Effector memory CD8-positive, alpha-beta T cell (primary cell): ENCODE data around the gene MCRIP1.

ENCODE experiments used
- ATAC-seq: fragments of 150-1000 bp; cut with Tn5 transposase; replicated peaks from 2 replicates; pipeline ENCODE4 v1.10.0; 2021; ENCODE audit warnings: mild to moderate bottlenecking, moderate library complexity
- DNase-seq, 3 experiments: peaks; one replicate each; pipeline ENCODE4 v3.0.0; 2021
- H3K27ac Mint-ChIP-seq, 2 donors: one replicate each; pipeline ENCODE4 v1.8.0; 2022; ENCODE audit warnings: mild to moderate bottlenecking in 2 of 2, mixed read lengths in 2 of 2, moderate library complexity in 2 of 2
- H3K27me3 Mint-ChIP-seq, 2 donors: one replicate each; pipeline ENCODE4 v1.8.0; 2022; ENCODE audit warnings: mixed read lengths in 2 of 2
- H3K36me3 Mint-ChIP-seq: one replicate; pipeline ENCODE4 v1.8.0; 2022; ENCODE audit warnings: mild to moderate bottlenecking, moderate library complexity, mixed read lengths; ENCODE audit not compliant: insufficient read depth
- H3K4me1 Mint-ChIP-seq, 2 donors: one replicate each; pipeline ENCODE4 v1.8.0; 2022; ENCODE audit warnings: low read depth in 2 of 2, mixed read lengths in 2 of 2
- H3K4me3 Mint-ChIP-seq, 2 donors: one replicate each; pipeline ENCODE4 v1.8.0; 2022; ENCODE audit warnings: mild to moderate bottlenecking in 2 of 2, mixed read lengths in 2 of 2, moderate library complexity in 2 of 2
- H3K9me3 Mint-ChIP-seq, 2 donors: one replicate each; pipeline ENCODE4 v1.8.0; 2022; ENCODE audit warnings: mixed read lengths in 2 of 2

MCRIP1 gene

GRCh38 chr17:81852237-81852636 lies 19.1 kb upstream of the MCRIP1 start:
- Mint-ChIP-seq H3K36me3 (peaks cover 91% of the 10 kb centered on the region), H3K4me3 (no peak overlapping the region), H3K27me3 (no peaks in the 10 kb centered on the region), H3K27ac (no peak overlapping the region), H3K9me3 (no peaks in the 10 kb centered on the region), H3K4me1 (peaks cover 5 to 7% of the 10 kb centered on the region in 2 donors)
- ATAC-seq = no peak
- no peak for DNase-seq

- no peak for DNase-seq
These were observed 18.3 kb upstream of the MCRIP1 start for GRCh38 chr17:81851423-81851822.

GRCh38 chr17:81849457-81849856 lies 16.4 kb upstream of the MCRIP1 start:
- peaks cover 93% of the 10 kb centered on the region for H3K36me3 Mint-ChIP-seq
- H3K4me3 Mint-ChIP-seq = no peak overlapping the region
- H3K9me3 Mint-ChIP-seq = no peaks in the 10 kb centered on the region
- DNase-seq (no peak), ATAC-seq (no peak)
- peak overlapping the region in 1 of 2 donors; percentile 46 for H3K27ac Mint-ChIP-seq
- no peaks in the 10 kb centered on the region for H3K27me3 Mint-ChIP-seq
- H3K4me1 Mint-ChIP-seq = peaks cover 0 to 3% of the 10 kb centered on the region in 2 donors

More at GRCh38 chr17:81851423-81851822, 18.3 kb upstream of the MCRIP1 start:
- no peaks in the 10 kb centered on the region for H3K27me3 Mint-ChIP-seq
- H3K27ac Mint-ChIP-seq = no peak overlapping the region
- no peaks in the 10 kb centered on the region for H3K9me3 Mint-ChIP-seq
- ATAC-seq = no peak
- H3K4me3 Mint-ChIP-seq = no peak overlapping the region
- peaks cover 90% of the 10 kb centered on the region for H3K36me3 Mint-ChIP-seq
- peaks cover 5 to 6% of the 10 kb centered on the region in 2 donors for H3K4me1 Mint-ChIP-seq

- DNase-seq (no peak), ATAC-seq (no peak)
- Mint-ChIP-seq H3K27ac (peak overlapping the region in 1 of 2 donors; percentile 38), H3K4me1 (peaks cover 0 to 2% of the 10 kb centered on the region in 2 donors), H3K36me3 (peaks cover 92% of the 10 kb centered on the region), H3K27me3 (no peaks in the 10 kb centered on the region), H3K4me3 (no peak overlapping the region), H3K9me3 (no peaks in the 10 kb centered on the region)
These were observed 13.9 kb upstream of the MCRIP1 start for GRCh38 chr17:81846743-81847689.

GRCh38 chr17:81845881-81846742 lies 13.0 kb upstream of the MCRIP1 start:
- peaks cover 85% of the 10 kb centered on the region for H3K36me3 Mint-ChIP-seq
- H3K27ac Mint-ChIP-seq = no peak overlapping the region
- DNase-seq (no peak), ATAC-seq (no peak)
- H3K27me3 Mint-ChIP-seq = no peaks in the 10 kb centered on the region
- H3K9me3 Mint-ChIP-seq = no peaks in the 10 kb centered on the region
- peaks cover 0 to 2% of the 10 kb centered on the region in 2 donors for H3K4me1 Mint-ChIP-seq
- no peak overlapping the region for H3K4me3 Mint-ChIP-seq

- Mint-ChIP-seq H3K4me3 (no peak overlapping the region), H3K9me3 (no peaks in the 10 kb centered on the region), H3K4me1 (peaks cover 0 to 2% of the 10 kb centered on the region in 2 donors), H3K27me3 (no peaks in the 10 kb centered on the region), H3K36me3 (peaks cover 78% of the 10 kb centered on the region), H3K27ac (no peak overlapping the region)
- ATAC-seq = no peak
- no peak for DNase-seq
These were observed 12.3 kb upstream of the MCRIP1 start for GRCh38 chr17:81845361-81845760.

- DNase-seq = no peak
- peaks cover 77% of the 10 kb centered on the region for H3K36me3 Mint-ChIP-seq
- peaks cover 0 to 2% of the 10 kb centered on the region in 2 donors for H3K4me1 Mint-ChIP-seq
- H3K9me3 Mint-ChIP-seq = no peaks in the 10 kb centered on the region
- H3K27me3 Mint-ChIP-seq = no peaks in the 10 kb centered on the region
- no peak overlapping the region for H3K4me3 Mint-ChIP-seq
- no peak for ATAC-seq
- no peak overlapping the region for H3K27ac Mint-ChIP-seq
These were observed 11.8 kb upstream of the MCRIP1 start for GRCh38 chr17:81844887-81845286.

- peaks cover 73% of the 10 kb centered on the region for H3K36me3 Mint-ChIP-seq
- DNase-seq (no peak), ATAC-seq (no peak)
- peaks cover 0 to 2% of the 10 kb centered on the region in 2 donors for H3K4me1 Mint-ChIP-seq
- no peak overlapping the region for H3K4me3 Mint-ChIP-seq
- no peak overlapping the region for H3K27ac Mint-ChIP-seq
- no peaks in the 10 kb centered on the region for H3K9me3 Mint-ChIP-seq
- no peaks in the 10 kb centered on the region for H3K27me3 Mint-ChIP-seq
These were observed 11.3 kb upstream of the MCRIP1 start for GRCh38 chr17:81844327-81844851.

GRCh38 chr17:81843713-81844326 lies 10.7 kb upstream of the MCRIP1 start:
- ATAC-seq (no peak), DNase-seq (no peak)
- no peaks in the 10 kb centered on the region for H3K27me3 Mint-ChIP-seq
- H3K9me3 Mint-ChIP-seq = no peaks in the 10 kb centered on the region
- peaks cover 68% of the 10 kb centered on the region for H3K36me3 Mint-ChIP-seq
- peaks cover 0 to 2% of the 10 kb centered on the region in 2 donors for H3K4me1 Mint-ChIP-seq
- H3K27ac Mint-ChIP-seq = no peak overlapping the region
- H3K4me3 Mint-ChIP-seq = no peak overlapping the region

GRCh38 chr17:81842725-81843504 lies 9.8 kb upstream of the MCRIP1 start:
- H3K4me3 Mint-ChIP-seq = no peak overlapping the region
- no peaks in the 10 kb centered on the region for H3K9me3 Mint-ChIP-seq
- ATAC-seq = no peak
- H3K36me3 Mint-ChIP-seq = peaks cover 62% of the 10 kb centered on the region
- no peak overlapping the region for H3K27ac Mint-ChIP-seq
- DNase-seq = no peak
- H3K27me3 Mint-ChIP-seq = no peaks in the 10 kb centered on the region
- H3K4me1 Mint-ChIP-seq = peaks cover 0 to 2% of the 10 kb centered on the region in 2 donors

GRCh38 chr17:81842378-81842724 lies 9.3 kb upstream of the MCRIP1 start:
- H3K27me3 Mint-ChIP-seq = no peaks in the 10 kb centered on the region
- H3K4me3 Mint-ChIP-seq = no peak overlapping the region
- no peak overlapping the region for H3K27ac Mint-ChIP-seq
- DNase-seq (no peak), ATAC-seq (no peak)
- H3K9me3 Mint-ChIP-seq = no peaks in the 10 kb centered on the region
- peaks cover 0 to 2% of the 10 kb centered on the region in 2 donors for H3K4me1 Mint-ChIP-seq
- peaks cover 56% of the 10 kb centered on the region for H3K36me3 Mint-ChIP-seq

GRCh38 chr17:81841866-81842265 lies 8.8 kb upstream of the MCRIP1 start:
- no peak for DNase-seq
- Mint-ChIP-seq H3K27ac (no peak overlapping the region), H3K9me3 (no peaks in the 10 kb centered on the region), H3K36me3 (peaks cover 51% of the 10 kb centered on the region), H3K27me3 (no peaks in the 10 kb centered on the region), H3K4me1 (peaks cover 0 to 2% of the 10 kb centered on the region in 2 donors), H3K4me3 (no peak overlapping the region)
- ATAC-seq = no peak
